HG03159 (cell line): Measurements from ENCODE around the gene AXL.
A peak's percentile ranks its signal among the peaks of the same experiment; 100 is the strongest.
"Not testable (repeated sequence)": the region's sequence is repeated elsewhere in the genome, so short reads cannot be mapped to it uniquely, and the experiment has no call there.

Experiments used
- ATAC-seq: cut with Tn5 transposase; IDR thresholded peaks from one replicate; pipeline ENCODE4 v1.9.1; 2021; ENCODE audit warnings: mild to moderate bottlenecking, moderate library complexity; ENCODE audit not compliant: unreplicated experiment

AXL gene

GRCh38 chr19:41269055-41269454 lies 50.0 kb downstream of the AXL start:
- ATAC-seq, result no peak

- ATAC-seq, result no peak
Measured at GRCh38 chr19:41269571-41269970, 50.5 kb downstream of the AXL start.

- ATAC-seq, result no peak
Measured at GRCh38 chr19:41273076-41273475, 54.1 kb downstream of the AXL start.

GRCh38 chr19:41274802-41275201 lies 55.8 kb downstream of the AXL start:
- ATAC-seq, result no peak

GRCh38 chr19:41276231-41276630 lies 57.2 kb downstream of the AXL start:
- ATAC-seq, result no peak

- no peak for ATAC-seq
Measured at GRCh38 chr19:41278478-41278877, 59.5 kb downstream of the AXL start.

GRCh38 chr19:41288673-41289530 lies 69.9 kb downstream of the AXL start:
- no peak for ATAC-seq

GRCh38 chr19:41289814-41290213 lies 70.8 kb downstream of the AXL start:
- not testable (repeated sequence) for ATAC-seq

GRCh38 chr19:41294393-41294792 lies 75.4 kb downstream of the AXL start:
- ATAC-seq, result no peak

GRCh38 chr19:41295499-41295898 lies 76.5 kb downstream of the AXL start:
- ATAC-seq, result no peak

GRCh38 chr19:41296433-41296871 lies 77.4 kb downstream of the AXL start:
- no peak for ATAC-seq

- peak; percentile 82 for ATAC-seq
Measured at GRCh38 chr19:41297628-41298347, 78.8 kb downstream of the AXL start.

- ATAC-seq, result no peak
Measured at GRCh38 chr19:41298348-41298964, 79.4 kb downstream of the AXL start.

GRCh38 chr19:41299046-41299754 lies 80.2 kb downstream of the AXL start:
- no peak for ATAC-seq

- ATAC-seq, result no peak
Measured at GRCh38 chr19:41299755-41300089, 80.7 kb downstream of the AXL start.

- no peak for ATAC-seq
Measured at GRCh38 chr19:41300555-41300954, 81.5 kb downstream of the AXL start.

- no peak for ATAC-seq
Measured at GRCh38 chr19:41302624-41303351, 83.8 kb downstream of the AXL start.

- no peak for ATAC-seq
Measured at GRCh38 chr19:41303954-41304353, 84.9 kb downstream of the AXL start.

- no peak for ATAC-seq
Measured at GRCh38 chr19:41304706-41305483, 85.9 kb downstream of the AXL start.
